SK-N-SH treated with all-trans-retinoic acid at 6 μM for 48 hours (cell line): ENCODE results near the gene ALOX12B.

ENCODE experiments used
- ATAC-seq: fragments of 200-7000 bp; cut with Tn5 transposase; 3 replicates; pipeline ENCODE4 v1.9.1; 2020; ENCODE audit warnings: mild to moderate bottlenecking, moderate library complexity
- ARNTL ChIP-seq: fragments of 450-650 bp; formaldehyde crosslinking; IDR thresholded peaks from 2 replicates; pipeline ENCODE4 v1.5.0; 2020; ENCODE audit warnings: low read depth, mild to moderate bottlenecking, moderate library complexity, borderline replicate concordance
- BACH2 ChIP-seq: fragments of 250-450 bp; sonication (Bioruptor Pico); IDR thresholded peaks from 2 replicates; pipeline ENCODE4 v1.9.0; 2021; ENCODE audit warnings: mild to moderate bottlenecking, borderline replicate concordance
- CSDC2 ChIP-seq: fragments of 250-450 bp; sonication (Bioruptor Pico); IDR thresholded peaks from 2 replicates; pipeline ENCODE4 v1.5.0; 2020; ENCODE audit warnings: mild to moderate bottlenecking, moderate library complexity
- ESRRG ChIP-seq: fragments of 250-450 bp; sonication (Bioruptor Pico); IDR thresholded peaks from 2 replicates; pipeline ENCODE4 v1.6.1; 2021; ENCODE audit warnings: mild to moderate bottlenecking
- GLIS3 ChIP-seq: fragments of 250-450 bp; sonication (Bioruptor Pico); IDR thresholded peaks from 2 replicates; pipeline ENCODE4 v1.5.0; 2020; ENCODE audit warnings: mild to moderate bottlenecking, moderate library complexity
- ISL1 ChIP-seq: fragments of 250-450 bp; sonication (Bioruptor Pico); IDR thresholded peaks from 2 replicates; pipeline ENCODE4 v2.1.2; 2022; ENCODE audit warnings: mild to moderate bottlenecking, moderate library complexity
- OSR1 ChIP-seq: fragments of 250-450 bp; sonication (Bioruptor Pico); IDR thresholded peaks from 2 replicates; pipeline ENCODE4 v1.8.0; 2022; ENCODE audit warnings: moderate library complexity, mild to moderate bottlenecking, inconsistent platforms
- PPARA ChIP-seq: fragments of 250-450 bp; sonication (Bioruptor Pico); IDR thresholded peaks from 2 replicates; pipeline ENCODE4 v1.5.0; 2020; ENCODE audit warnings: mild to moderate bottlenecking, borderline replicate concordance
- RARB ChIP-seq: fragments of 250-450 bp; sonication (Bioruptor Pico); IDR thresholded peaks from 2 replicates; pipeline ENCODE4 v1.8.0; 2021; ENCODE audit warnings: mild to moderate bottlenecking, moderate library complexity
- SNAI2 ChIP-seq: fragments of 250-450 bp; sonication (Bioruptor Pico); IDR thresholded peaks from 2 replicates; pipeline ENCODE4 v1.5.0; 2020; ENCODE audit warnings: mild to moderate bottlenecking, moderate library complexity
- TCF4 ChIP-seq: fragments of 250-450 bp; sonication (Bioruptor Pico); IDR thresholded peaks from 2 replicates; pipeline ENCODE4 v1.8.0; 2021; ENCODE audit warnings: mild to moderate bottlenecking, moderate library complexity, borderline replicate concordance
- TOX ChIP-seq: fragments of 250-450 bp; sonication (Bioruptor Pico); IDR thresholded peaks from 2 replicates; pipeline ENCODE4 v1.8.0; 2021; ENCODE audit warnings: mild to moderate bottlenecking, moderate library complexity, borderline replicate concordance
- ZC3H10 ChIP-seq: fragments of 250-450 bp; sonication (Bioruptor Pico); IDR thresholded peaks from 2 replicates; pipeline ENCODE4 v1.5.1; 2021; ENCODE audit warnings: mild to moderate bottlenecking, moderate library complexity
- ZFP3 ChIP-seq: fragments of 250-450 bp; sonication (Bioruptor Pico); IDR thresholded peaks from 2 replicates; pipeline ENCODE4 v1.5.0; 2020; ENCODE audit warnings: mild to moderate bottlenecking, moderate library complexity
- ZFP30 ChIP-seq: fragments of 450-650 bp; formaldehyde crosslinking; IDR thresholded peaks from 2 replicates; pipeline ENCODE4 v1.5.0; 2022; ENCODE audit warnings: mild to moderate bottlenecking, moderate library complexity
- ZNF565 ChIP-seq: fragments of 450-650 bp; formaldehyde crosslinking; conservative IDR thresholded peaks from 2 replicates; pipeline ENCODE4 v1.5.0; 2020; ENCODE audit warnings: low read depth, mild to moderate bottlenecking, moderate library complexity
- ZNF70 ChIP-seq: fragments of 450-650 bp; formaldehyde crosslinking; IDR thresholded peaks from 2 replicates; pipeline ENCODE4 v1.5.0; 2020; ENCODE audit warnings: mild to moderate bottlenecking, moderate library complexity
- ZNF8 ChIP-seq: fragments of 450-650 bp; formaldehyde crosslinking; IDR thresholded peaks from 2 replicates; pipeline ENCODE4 v1.5.0; 2020; ENCODE audit warnings: mild to moderate bottlenecking, moderate library complexity
- TF ChIP-seq, protein P1 (sequence below): fragments of 250-450 bp; sonication (Bioruptor Pico); IDR thresholded peaks from 2 replicates; pipeline ENCODE4 v1.8.0; 2020; ENCODE audit warnings: mild to moderate bottlenecking, moderate library complexity, borderline replicate concordance
- TF ChIP-seq, protein P2 (sequence below): fragments of 250-450 bp; sonication (Bioruptor Pico); IDR thresholded peaks from 2 replicates; pipeline ENCODE4 v1.5.1; 2021; ENCODE audit warnings: mild to moderate bottlenecking, moderate library complexity
- TF ChIP-seq, protein P3 (sequence below): fragments of 250-450 bp; sonication (Bioruptor Pico); IDR thresholded peaks from 2 replicates; pipeline ENCODE4 v1.8.0; 2021; ENCODE audit warnings: low read depth, mild to moderate bottlenecking, moderate library complexity, borderline replicate concordance
- TF ChIP-seq, protein P4 (sequence below): fragments of 250-450 bp; sonication (Bioruptor Pico); IDR thresholded peaks from 2 replicates; pipeline ENCODE4 v1.5.1; 2020; ENCODE audit warnings: low read depth, mild to moderate bottlenecking, moderate library complexity

The ALOX12B gene

DNA sequence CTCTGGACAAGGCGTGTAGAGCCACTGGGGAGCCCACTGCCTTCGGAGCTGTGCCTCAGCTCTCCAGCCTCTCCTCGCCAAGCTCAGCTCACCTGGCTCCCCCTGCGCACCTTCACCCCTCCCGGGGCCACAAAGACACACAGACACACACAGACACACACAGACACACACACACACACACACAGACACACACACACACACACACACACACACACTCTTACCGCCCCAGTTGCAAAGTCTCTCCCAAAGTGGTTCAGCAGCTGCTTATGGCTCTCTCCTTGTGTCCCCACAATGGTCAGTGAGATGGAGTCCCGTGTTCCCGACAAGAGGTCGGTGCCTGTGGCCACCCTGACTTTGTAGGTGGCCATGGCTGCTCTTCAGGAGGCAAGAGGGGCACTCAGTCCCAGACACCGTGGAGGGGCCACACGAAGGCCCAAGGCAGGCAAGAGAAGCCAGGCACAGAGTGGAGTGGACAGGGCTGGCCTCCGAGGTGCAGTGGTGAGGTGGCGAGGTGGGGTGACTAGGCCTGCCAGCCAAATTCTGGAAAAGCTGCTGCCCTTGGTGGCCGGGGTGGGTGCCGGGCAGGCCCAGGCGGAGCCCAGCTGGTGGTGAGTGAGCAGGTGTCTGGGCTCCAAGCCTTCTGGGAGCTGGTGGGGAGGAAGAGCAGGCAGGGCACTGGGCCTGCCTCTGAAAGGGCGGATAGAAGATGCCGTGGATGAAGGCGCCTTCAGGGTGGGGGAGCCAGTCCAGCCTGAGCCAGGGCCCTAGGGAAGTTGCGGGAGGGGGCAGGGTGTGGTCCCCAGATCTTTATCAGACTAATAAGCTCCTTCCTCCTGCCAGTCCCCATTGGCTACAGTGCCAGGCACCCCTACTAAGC lies at the start of gene ALOX12B:
Gene ALOX12B (minus strand): TSS at position 642 of the 877 bp plus-strand sequence. CDS start 274 bp downstream, at position 368.
- TF ChIP-seq TCF4 (no peak), ZC3H10 (CRISPR knock-in tag) (no peak), SNAI2 (CRISPR knock-in tag) (no peak), OSR1 (CRISPR knock-in tag) (no peak), GLIS3 (CRISPR knock-in tag) (no peak), ZNF70 (no peak), BACH2 (no peak), RARB (CRISPR knock-in tag) (no peak), ZNF565 (CRISPR knock-in tag) (no peak)
- TF ChIP-seq, protein P1, sequence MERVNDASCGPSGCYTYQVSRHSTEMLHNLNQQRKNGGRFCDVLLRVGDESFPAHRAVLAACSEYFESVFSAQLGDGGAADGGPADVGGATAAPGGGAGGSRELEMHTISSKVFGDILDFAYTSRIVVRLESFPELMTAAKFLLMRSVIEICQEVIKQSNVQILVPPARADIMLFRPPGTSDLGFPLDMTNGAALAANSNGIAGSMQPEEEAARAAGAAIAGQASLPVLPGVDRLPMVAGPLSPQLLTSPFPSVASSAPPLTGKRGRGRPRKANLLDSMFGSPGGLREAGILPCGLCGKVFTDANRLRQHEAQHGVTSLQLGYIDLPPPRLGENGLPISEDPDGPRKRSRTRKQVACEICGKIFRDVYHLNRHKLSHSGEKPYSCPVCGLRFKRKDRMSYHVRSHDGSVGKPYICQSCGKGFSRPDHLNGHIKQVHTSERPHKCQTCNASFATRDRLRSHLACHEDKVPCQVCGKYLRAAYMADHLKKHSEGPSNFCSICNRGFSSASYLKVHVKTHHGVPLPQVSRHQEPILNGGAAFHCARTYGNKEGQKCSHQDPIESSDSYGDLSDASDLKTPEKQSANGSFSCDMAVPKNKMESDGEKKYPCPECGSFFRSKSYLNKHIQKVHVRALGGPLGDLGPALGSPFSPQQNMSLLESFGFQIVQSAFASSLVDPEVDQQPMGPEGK (CRISPR knock-in tag): no peak
- TF ChIP-seq, protein P2, sequence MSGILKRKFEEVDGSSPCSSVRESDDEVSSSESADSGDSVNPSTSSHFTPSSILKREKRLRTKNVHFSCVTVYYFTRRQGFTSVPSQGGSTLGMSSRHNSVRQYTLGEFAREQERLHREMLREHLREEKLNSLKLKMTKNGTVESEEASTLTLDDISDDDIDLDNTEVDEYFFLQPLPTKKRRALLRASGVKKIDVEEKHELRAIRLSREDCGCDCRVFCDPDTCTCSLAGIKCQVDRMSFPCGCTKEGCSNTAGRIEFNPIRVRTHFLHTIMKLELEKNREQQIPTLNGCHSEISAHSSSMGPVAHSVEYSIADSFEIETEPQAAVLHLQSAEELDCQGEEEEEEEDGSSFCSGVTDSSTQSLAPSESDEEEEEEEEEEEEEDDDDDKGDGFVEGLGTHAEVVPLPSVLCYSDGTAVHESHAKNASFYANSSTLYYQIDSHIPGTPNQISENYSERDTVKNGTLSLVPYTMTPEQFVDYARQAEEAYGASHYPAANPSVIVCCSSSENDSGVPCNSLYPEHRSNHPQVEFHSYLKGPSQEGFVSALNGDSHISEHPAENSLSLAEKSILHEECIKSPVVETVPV: no peak
- TF ChIP-seq, protein P3, sequence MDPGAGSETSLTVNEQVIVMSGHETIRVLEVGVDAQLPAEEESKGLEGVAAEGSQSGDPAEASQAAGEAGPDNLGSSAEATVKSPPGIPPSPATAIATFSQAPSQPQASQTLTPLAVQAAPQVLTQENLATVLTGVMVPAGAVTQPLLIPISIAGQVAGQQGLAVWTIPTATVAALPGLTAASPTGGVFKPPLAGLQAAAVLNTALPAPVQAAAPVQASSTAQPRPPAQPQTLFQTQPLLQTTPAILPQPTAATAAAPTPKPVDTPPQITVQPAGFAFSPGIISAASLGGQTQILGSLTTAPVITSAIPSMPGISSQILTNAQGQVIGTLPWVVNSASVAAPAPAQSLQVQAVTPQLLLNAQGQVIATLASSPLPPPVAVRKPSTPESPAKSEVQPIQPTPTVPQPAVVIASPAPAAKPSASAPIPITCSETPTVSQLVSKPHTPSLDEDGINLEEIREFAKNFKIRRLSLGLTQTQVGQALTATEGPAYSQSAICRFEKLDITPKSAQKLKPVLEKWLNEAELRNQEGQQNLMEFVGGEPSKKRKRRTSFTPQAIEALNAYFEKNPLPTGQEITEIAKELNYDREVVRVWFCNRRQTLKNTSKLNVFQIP (CRISPR knock-in tag): no peak
- ATAC-seq: no peak

DNA sequence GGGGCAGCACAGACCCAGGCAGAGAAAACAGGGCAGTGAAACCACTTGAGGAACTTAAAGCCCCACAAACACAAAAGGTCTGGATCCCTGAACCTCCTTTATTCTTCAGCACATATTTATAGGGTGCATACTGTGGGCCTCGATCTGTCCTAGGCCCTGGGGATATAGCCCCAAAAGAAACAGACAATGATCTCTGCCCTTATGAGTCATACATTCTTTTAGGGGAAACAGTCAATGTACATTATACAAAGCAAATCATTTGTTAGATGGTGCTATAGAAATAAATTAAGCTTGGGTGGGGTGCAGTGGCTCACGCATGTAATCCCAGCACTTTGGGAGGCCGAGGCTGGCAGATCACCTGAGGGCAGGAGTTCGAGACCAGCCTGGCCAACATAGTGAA lies 46.4 kb upstream of the ALOX12B start:
- ATAC-seq: no peak
- TF ChIP-seq PPARA (CRISPR knock-in tag): no peak
- no peak for TF ChIP-seq ISL1
- TF ChIP-seq OSR1 (CRISPR knock-in tag): no peak
- TF ChIP-seq, protein P3 (CRISPR knock-in tag): no peak
- TF ChIP-seq, protein P2: no peak
- no peak for TF ChIP-seq CSDC2 (CRISPR knock-in tag)
- TF ChIP-seq ZNF70: no peak
- TF ChIP-seq ZNF8 (CRISPR knock-in tag): no peak
- TF ChIP-seq BACH2: no peak
- no peak for TF ChIP-seq RARB (CRISPR knock-in tag)
- TF ChIP-seq TOX (CRISPR knock-in tag): no peak
- TF ChIP-seq ZFP3 (CRISPR knock-in tag): no peak
- no peak for TF ChIP-seq ZNF565 (CRISPR knock-in tag)
- TF ChIP-seq ESRRG: no peak
- no peak for TF ChIP-seq ARNTL
- no peak for TF ChIP-seq GLIS3 (CRISPR knock-in tag)
- TF ChIP-seq, all 23 proteins: peak for 0

DNA sequence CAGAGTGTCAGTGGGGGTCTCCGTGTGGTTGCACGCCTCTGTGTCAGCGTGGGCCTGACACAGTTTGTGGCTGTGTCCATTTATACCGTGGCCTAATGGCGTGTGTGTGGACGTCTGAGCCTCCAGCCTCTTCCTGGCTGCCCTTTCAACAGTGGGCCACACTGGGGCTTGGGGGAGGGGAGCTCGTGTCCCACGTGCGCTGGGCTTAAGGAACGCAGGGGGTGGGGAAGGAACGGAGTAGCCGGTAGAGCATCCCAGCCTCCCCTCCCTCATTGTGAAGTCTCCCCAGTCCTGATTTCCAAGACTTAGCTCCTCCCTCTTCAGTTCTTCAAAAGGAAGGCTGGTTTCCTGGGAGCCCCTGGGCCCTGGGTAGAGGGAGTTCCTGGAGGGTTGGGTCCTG lies 45.9 kb upstream of the ALOX12B start:
- no peak for ATAC-seq
- no peak for TF ChIP-seq CSDC2 (CRISPR knock-in tag)
- no peak for TF ChIP-seq ZNF565 (CRISPR knock-in tag)
- TF ChIP-seq ZFP30: no peak
- no peak for TF ChIP-seq TCF4
- TF ChIP-seq ZC3H10 (CRISPR knock-in tag): no peak
- TF ChIP-seq, protein P4, sequence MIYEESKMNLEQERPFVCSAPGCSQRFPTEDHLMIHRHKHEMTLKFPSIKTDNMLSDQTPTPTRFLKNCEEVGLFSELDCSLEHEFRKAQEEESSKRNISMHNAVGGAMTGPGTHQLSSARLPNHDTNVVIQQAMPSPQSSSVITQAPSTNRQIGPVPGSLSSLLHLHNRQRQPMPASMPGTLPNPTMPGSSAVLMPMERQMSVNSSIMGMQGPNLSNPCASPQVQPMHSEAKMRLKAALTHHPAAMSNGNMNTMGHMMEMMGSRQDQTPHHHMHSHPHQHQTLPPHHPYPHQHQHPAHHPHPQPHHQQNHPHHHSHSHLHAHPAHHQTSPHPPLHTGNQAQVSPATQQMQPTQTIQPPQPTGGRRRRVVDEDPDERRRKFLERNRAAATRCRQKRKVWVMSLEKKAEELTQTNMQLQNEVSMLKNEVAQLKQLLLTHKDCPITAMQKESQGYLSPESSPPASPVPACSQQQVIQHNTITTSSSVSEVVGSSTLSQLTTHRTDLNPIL (CRISPR knock-in tag): no peak
- TF ChIP-seq, protein P1 (CRISPR knock-in tag): no peak
- TF ChIP-seq ZNF70: no peak
- TF ChIP-seq, protein P2: no peak
- TF ChIP-seq ISL1: no peak
- TF ChIP-seq BACH2: no peak
